Measurements from ENCODE around the gene SLC25A30. TPM values are rescaled to one million over a fixed set of nuclear protein-coding genes. Genes with fewer than 3 reads are reported as not detected.
A peak's percentile ranks its signal among the peaks of the same experiment; 100 is the strongest.

Gene SLC25A30
- total and polyA plus RNA-seq, 2 donors (not counting 1 experiment from before 2014, with no cell fraction given): 11.2 to 16.9 TPM

DNA sequence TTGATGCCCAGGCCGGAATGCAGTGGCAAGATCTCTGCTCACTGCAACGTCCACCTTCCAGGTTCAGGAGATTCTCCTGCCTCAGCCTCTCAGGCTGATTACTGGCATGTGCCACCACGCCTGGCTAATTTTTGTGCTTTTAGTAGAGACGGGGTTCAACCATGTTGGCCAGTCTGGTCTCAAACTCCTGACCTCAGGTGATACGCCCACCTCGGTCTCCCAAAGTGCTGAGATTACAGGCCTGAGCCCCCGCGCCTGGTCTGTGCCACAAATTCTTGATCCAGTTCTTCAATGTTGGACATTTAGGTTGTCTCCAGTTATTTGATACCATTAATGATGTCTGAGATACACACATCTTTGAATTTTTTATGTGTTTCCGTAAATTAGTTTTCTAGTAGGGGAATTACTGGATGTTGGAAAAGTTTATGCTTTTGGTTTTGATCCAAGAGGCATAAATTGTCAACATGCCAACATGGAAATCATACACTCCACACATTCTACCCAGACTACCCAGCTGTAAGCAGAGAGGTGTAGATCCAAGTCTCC lies 46.0 kb upstream of the SLC25A30 start:
- Mint-ChIP-seq H3K27me3 (peaks cover 5% of the 10 kb centered on the region), H3K27ac (peak overlapping the region; percentile 91), H3K9me3 (ENCODE audit: insufficient read depth) (no peaks in the 10 kb centered on the region), H3K4me3 (peak overlapping the region; percentile 91), H3K4me1 (peaks cover 37% of the 10 kb centered on the region)
- Histone ChIP-seq H3K27me3 (replicated peaks in 1 of 4; ENCODE audit: control extremely low read depth in 1 of 4, control insufficient read depth in 3 of 4, insufficient read depth in 4 of 4, low read length in 3 of 4) (no peaks in the 10 kb centered on the region), H3K9me3 (ENCODE audit: control extremely low read depth in 1 of 3, control insufficient read depth in 2 of 3, insufficient read depth in 1 of 3, low read length in 2 of 3) (no peaks in the 10 kb centered on the region), H3K4me1 (ENCODE audit: control insufficient read depth in 2 of 2, insufficient read depth in 2 of 2, low read length in 2 of 2) (peaks cover 12 to 21% of the 10 kb centered on the region in 2 donors), H4K20me1 (ENCODE audit: control insufficient read depth, insufficient read depth, low read length, poor library complexity, severe bottlenecking) (no peaks in the 10 kb centered on the region), H3K79me2 (ENCODE audit: control insufficient read depth, insufficient read depth, low read length) (peaks cover 33% of the 10 kb centered on the region), H2AFZ (ENCODE audit: insufficient read depth, low read depth, low read length, poor library complexity, severe bottlenecking) (peak overlapping the region; percentile 80), H3K9ac (ENCODE audit: low read length) (peak overlapping the region; percentile 84), H3K27ac (ENCODE audit: low read length in 2 of 2) (peak overlapping the region; percentile 78 to 83), H3K4me3 (ENCODE audit: control extremely low read depth in 1 of 5, extremely low read depth in 1 of 5, insufficient read depth in 1 of 5, low read depth in 2 of 5, low read length in 4 of 5) (peak overlapping the region; percentile 74 to 96 (median 88)), H3K36me3 (replicated peaks in 1 of 2; ENCODE audit: control extremely low read depth in 1 of 2, control insufficient read depth in 1 of 2, extremely low read depth in 1 of 2, insufficient read depth in 2 of 2, low read length in 1 of 2) (no peaks in the 10 kb centered on the region), H3K4me2 (replicated peaks; ENCODE audit: low read depth, low read length, poor library complexity, severe bottlenecking) (peak overlapping the region; percentile 79)
- CTCF ChIA-PET: interaction anchor here (0.6 to 2.1 kb wide), 7 partner anchors 15 to 94 kb away, joined by 3 to 13 read pairs (median 4); partner anchors contain the start of gene SLC25A30
- DNase-seq: no peak
- ATAC-seq (ENCODE audit: low read depth): no peak
- intact Hi-C loops (cut with micrococcal nuclease): loop anchor here (1.0 to 10.0 kb wide), 5 partner anchors 46 to 887 kb away; partner anchors contain the start of genes GTF2F2, SLC25A30, TPT1 and TSC22D1
- POLR2A ChIA-PET: interaction anchor here (0.7 to 1.4 kb wide), 3 partner anchors 10 to 123 kb away, joined by 3 to 12 read pairs (median 3); partner anchors contain the start of genes SLC25A30 and TPT1
- WGBS (ENCODE audit: insufficient coverage): 94% methylated on average over 6 of the region's 9 CpGs
- TF ChIP-seq, protein P1, sequence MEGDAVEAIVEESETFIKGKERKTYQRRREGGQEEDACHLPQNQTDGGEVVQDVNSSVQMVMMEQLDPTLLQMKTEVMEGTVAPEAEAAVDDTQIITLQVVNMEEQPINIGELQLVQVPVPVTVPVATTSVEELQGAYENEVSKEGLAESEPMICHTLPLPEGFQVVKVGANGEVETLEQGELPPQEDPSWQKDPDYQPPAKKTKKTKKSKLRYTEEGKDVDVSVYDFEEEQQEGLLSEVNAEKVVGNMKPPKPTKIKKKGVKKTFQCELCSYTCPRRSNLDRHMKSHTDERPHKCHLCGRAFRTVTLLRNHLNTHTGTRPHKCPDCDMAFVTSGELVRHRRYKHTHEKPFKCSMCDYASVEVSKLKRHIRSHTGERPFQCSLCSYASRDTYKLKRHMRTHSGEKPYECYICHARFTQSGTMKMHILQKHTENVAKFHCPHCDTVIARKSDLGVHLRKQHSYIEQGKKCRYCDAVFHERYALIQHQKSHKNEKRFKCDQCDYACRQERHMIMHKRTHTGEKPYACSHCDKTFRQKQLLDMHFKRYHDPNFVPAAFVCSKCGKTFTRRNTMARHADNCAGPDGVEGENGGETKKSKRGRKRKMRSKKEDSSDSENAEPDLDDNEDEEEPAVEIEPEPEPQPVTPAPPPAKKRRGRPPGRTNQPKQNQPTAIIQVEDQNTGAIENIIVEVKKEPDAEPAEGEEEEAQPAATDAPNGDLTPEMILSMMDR (IDR thresholded peaks at IDR 0.05): no peak
- no peak for TF ChIP-seq EZH2 (IDR thresholded peaks at IDR 0.05; ENCODE audit: borderline replicate concordance, insufficient read depth, low read depth, low read length, poor library complexity, severe bottlenecking)

Measured in B cell (primary cell).